K562 (cell line): ENCODE measurements around the gene TALDO1. TPM values are rescaled to one million over a fixed set of nuclear protein-coding genes. Genes with fewer than 3 reads are reported as not detected.
A peak's percentile ranks its signal among the peaks of the same experiment; 100 is the strongest.

Source experiments
- ARHGAP35 ChIP-seq: fragments of 450-650 bp; IDR thresholded peaks from 2 replicates; pipeline ENCODE4 v1.6.1; 2018; ENCODE audit not compliant: partially characterized antibody
- CBX1 ChIP-seq: sonication (generic); IDR thresholded peaks from 2 replicates; pipeline ENCODE4 v1.6.1; 2016; ENCODE audit warnings: antibody characterized with exemption, low read depth, mild to moderate bottlenecking
- CC2D1A ChIP-seq: fragments of 450-650 bp; IDR thresholded peaks from 2 replicates; pipeline ENCODE4 v1.6.1; 2017; ENCODE audit warnings: mild to moderate bottlenecking
- DNMT1 ChIP-seq: fragments of 450-650 bp; IDR thresholded peaks from 2 replicates; pipeline ENCODE4 v1.6.1; 2016; ENCODE audit warnings: antibody characterized with exemption, mild to moderate bottlenecking
- FOSL1 ChIP-seq: fragments of 200-800 bp; sonication (Bioruptor generic); conservative IDR thresholded peaks from 2 replicates; pipeline ENCODE4 v1.6.1; 2016; ENCODE audit warnings: missing genetic modification characterization, missing compliant biosample characterization
- FOXJ2 ChIP-seq: fragments of 200-800 bp; sonication (Bioruptor generic); IDR thresholded peaks from 2 replicates; pipeline ENCODE4 v1.6.1; 2016; ENCODE audit warnings: missing genetic modification characterization, missing compliant biosample characterization
- FOXK2 ChIP-seq, 2 experiments: fragments of 450-650 bp; IDR thresholded peaks in 1 of 2; conservative IDR thresholded peaks in 1 of 2; 2 replicates each; pipeline ENCODE4 v1.6.1; 2016; ENCODE audit warnings: low read depth in 2 of 2, mild to moderate bottlenecking in 1 of 2
- HOXB6 ChIP-seq: fragments of 250-450 bp; sonication (Bioruptor Pico); IDR thresholded peaks from 2 replicates; pipeline ENCODE4 v1.5.1; 2022; ENCODE audit warnings: mild to moderate bottlenecking, borderline replicate concordance
- MIER1 ChIP-seq: fragments of 450-650 bp; IDR thresholded peaks from 2 replicates; pipeline ENCODE4 v1.6.1; 2016; ENCODE audit warnings: antibody characterized with exemption, mild to moderate bottlenecking, low read depth
- MTA1 ChIP-seq: fragments of 450-650 bp; IDR thresholded peaks from 2 replicates; pipeline ENCODE4 v1.6.1; 2017; ENCODE audit warnings: borderline replicate concordance
- MYC ChIP-seq, 2 experiments: fragments of 250-450 bp in 1 of 2; sonication (Bioruptor Pico) in 1 of 2; IDR thresholded peaks; 2 replicates each; pipeline versions ENCODE4 v1.5.1 to v1.6.1; 2012 to 2021; ENCODE audit warnings: low read depth in 2 of 2, borderline replicate concordance in 1 of 2, improper control_type of control experiment in 1 of 2, low read length in 1 of 2, mild to moderate bottlenecking in 1 of 2, moderate library complexity in 1 of 2
- POLR2A ChIP-seq: fragments of 450-650 bp; conservative IDR thresholded peaks from 2 replicates; pipeline ENCODE4 v1.6.1; 2016
- RBBP5 ChIP-seq: fragments of 200-600 bp; sonication (generic); IDR thresholded peaks from 2 replicates; pipeline ENCODE4 v1.6.1; 2012; ENCODE audit warnings: borderline replicate concordance, mild to moderate bottlenecking, low read length, control low read depth, inconsistent platforms; ENCODE audit not compliant: insufficient read depth, poor library complexity, severe bottlenecking
- RBM14 ChIP-seq: fragments of 200-400 bp; formaldehyde crosslinking; IDR thresholded peaks from 2 replicates; pipeline ENCODE4 v1.6.1; 2018; ENCODE audit warnings: low read depth, mild to moderate bottlenecking, low read length, moderate library complexity, borderline replicate concordance; ENCODE audit not compliant: insufficient read depth
- SP1 ChIP-seq: sonication (generic); formaldehyde crosslinking; IDR thresholded peaks from 2 replicates; pipeline ENCODE4 v1.8.1; 2022; ENCODE audit warnings: mild to moderate bottlenecking, missing genetic modification reagents
- XRCC3 ChIP-seq: fragments of 450-650 bp; IDR thresholded peaks from 2 replicates; pipeline ENCODE4 v1.6.1; 2017; ENCODE audit warnings: mild to moderate bottlenecking, moderate library complexity
- ZNF133 ChIP-seq: fragments of 250-450 bp; sonication (Bioruptor Pico); IDR thresholded peaks from 2 replicates; pipeline ENCODE4 v1.4.0; 2020; ENCODE audit warnings: mild to moderate bottlenecking
- ZNF232 ChIP-seq: sonication (generic); formaldehyde crosslinking; IDR thresholded peaks from 2 replicates; pipeline ENCODE4 v1.8.0; 2022; ENCODE audit warnings: mild to moderate bottlenecking, missing genetic modification reagents
- ZNF668 ChIP-seq: fragments of 250-450 bp; sonication (Bioruptor Pico); IDR thresholded peaks from 2 replicates; pipeline ENCODE4 v1.8.0; 2022; ENCODE audit warnings: mild to moderate bottlenecking, inconsistent platforms
- ZNF780A ChIP-seq: fragments of 250-450 bp; sonication (Bioruptor Pico); IDR thresholded peaks from 2 replicates; pipeline ENCODE4 v1.5.0; 2021; ENCODE audit warnings: mild to moderate bottlenecking
- polyA plus RNA-seq, 8 experiments: library from polyadenylated mRNA; depleted of rRNA in 4 of 8; stranded (reverse) in 5 of 8; unstranded in 3 of 8; fragments of >200 nt; fragmentation: Nextera tagmentation in 2 of 8; fragmentation: Illumina TruSeq in 1 of 8; extraction: Ambion mirVana in 2 of 8; extraction: Trizol in 1 of 8; gene quantifications; 2 replicates each; pipeline versions ENCODE4 v1.2.1 to v1.2.3, GENCODE V29; 2011 to 2014; ENCODE audit warnings: inconsistent platforms in 1 of 8, missing spikeins in 1 of 8
- total RNA-seq, 7 experiments: library from RNA; depleted of rRNA in 6 of 7; stranded (reverse); fragments of >200 nt in 6 of 7; fragmentation: Illumina TruSeq in 2 of 7; extraction: Trizol in 2 of 7; gene quantifications; 2 replicates each; pipeline versions ENCODE4 v1.2.1 to v1.2.3, GENCODE V29; 2011 to 2021; ENCODE audit warnings: low replicate concordance in 1 of 7
- TF ChIP-seq, protein P1 (sequence below): sonication (generic); formaldehyde crosslinking; IDR thresholded peaks from 2 replicates; pipeline ENCODE4 v1.8.1; 2023; ENCODE audit warnings: mild to moderate bottlenecking, missing genetic modification reagents
- TF ChIP-seq, protein P2 (sequence below): fragments of 450-650 bp; IDR thresholded peaks from 2 replicates; pipeline ENCODE4 v1.7.1; 2018; ENCODE audit warnings: mild to moderate bottlenecking, low read depth; ENCODE audit not compliant: partially characterized antibody

Gene TALDO1
- total and polyA plus RNA-seq, 9 of the 15 experiments (the other 6 are each of a cell fraction or from before 2014, with no cell fraction given), result 260 to 541 (median 441) TPM

DNA sequence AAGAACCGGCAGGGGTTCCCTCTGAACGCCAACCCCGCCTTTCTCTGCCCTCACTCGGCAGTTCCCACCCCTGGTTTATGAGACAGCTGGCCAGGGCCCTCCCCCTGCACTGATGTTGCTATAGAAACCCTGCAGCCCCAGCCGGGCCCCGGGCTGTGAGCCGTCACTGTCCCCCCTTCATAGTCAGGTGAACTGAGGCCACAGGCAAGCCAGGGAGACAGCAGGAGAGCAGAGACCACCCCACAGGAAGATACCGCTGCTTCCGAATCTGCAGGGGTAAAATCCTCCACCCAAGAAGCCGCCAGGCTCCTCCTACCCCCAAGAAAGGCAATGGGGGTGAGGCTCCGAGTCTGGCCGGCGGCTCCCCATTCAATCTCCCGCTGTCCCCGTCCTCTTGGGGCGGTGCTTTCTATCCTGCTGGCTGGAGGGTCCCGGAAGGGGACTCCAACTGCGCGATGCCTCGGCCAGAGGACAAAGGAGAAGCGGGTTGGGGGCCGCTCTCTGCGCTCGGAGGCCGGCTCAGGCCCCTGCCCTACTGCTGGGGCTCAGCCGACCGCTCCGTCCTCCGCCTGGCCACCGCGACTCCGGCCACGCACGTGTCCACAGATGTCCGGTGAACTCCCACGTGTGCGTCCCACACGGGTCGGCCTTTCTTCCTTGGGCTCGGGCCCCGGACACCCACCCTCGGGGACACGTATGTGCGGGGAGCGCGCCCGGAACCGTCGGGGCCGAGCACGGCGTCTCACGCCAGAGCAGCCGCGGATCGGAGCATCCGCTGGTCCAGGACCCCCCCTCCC lies 50.2 kb downstream of the TALDO1 start (continued):
- TF ChIP-seq MIER1, result no peak
- no peak; the same call in none of the 2 replicates for TF ChIP-seq MYC (IDR thresholded peaks at IDR 0.05; ENCODE audit: low read depth, low read length)
- TF ChIP-seq MYC (CRISPR knock-in tag; IDR thresholded peaks at IDR 0.05; ENCODE audit: borderline replicate concordance, low read depth), result no peak; the same call in 1 of the 2 replicates
- TF ChIP-seq FOXK2 (conservative IDR thresholded peaks at IDR 0.05 in 1 of 2, IDR thresholded peaks at IDR 0.05 in 1 of 2; ENCODE audit: low read depth in 2 of 2), result no peak
- no peak; the same call in 1 of the 2 replicates for TF ChIP-seq POLR2A
- TF ChIP-seq, protein P1, sequence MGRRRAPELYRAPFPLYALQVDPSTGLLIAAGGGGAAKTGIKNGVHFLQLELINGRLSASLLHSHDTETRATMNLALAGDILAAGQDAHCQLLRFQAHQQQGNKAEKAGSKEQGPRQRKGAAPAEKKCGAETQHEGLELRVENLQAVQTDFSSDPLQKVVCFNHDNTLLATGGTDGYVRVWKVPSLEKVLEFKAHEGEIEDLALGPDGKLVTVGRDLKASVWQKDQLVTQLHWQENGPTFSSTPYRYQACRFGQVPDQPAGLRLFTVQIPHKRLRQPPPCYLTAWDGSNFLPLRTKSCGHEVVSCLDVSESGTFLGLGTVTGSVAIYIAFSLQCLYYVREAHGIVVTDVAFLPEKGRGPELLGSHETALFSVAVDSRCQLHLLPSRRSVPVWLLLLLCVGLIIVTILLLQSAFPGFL (CRISPR knock-in tag), result no peak
- TF ChIP-seq ZNF780A (CRISPR knock-in tag), result no peak
- no peak for TF ChIP-seq ZNF133
- no peak for TF ChIP-seq RBM14
- TF ChIP-seq, protein P2, sequence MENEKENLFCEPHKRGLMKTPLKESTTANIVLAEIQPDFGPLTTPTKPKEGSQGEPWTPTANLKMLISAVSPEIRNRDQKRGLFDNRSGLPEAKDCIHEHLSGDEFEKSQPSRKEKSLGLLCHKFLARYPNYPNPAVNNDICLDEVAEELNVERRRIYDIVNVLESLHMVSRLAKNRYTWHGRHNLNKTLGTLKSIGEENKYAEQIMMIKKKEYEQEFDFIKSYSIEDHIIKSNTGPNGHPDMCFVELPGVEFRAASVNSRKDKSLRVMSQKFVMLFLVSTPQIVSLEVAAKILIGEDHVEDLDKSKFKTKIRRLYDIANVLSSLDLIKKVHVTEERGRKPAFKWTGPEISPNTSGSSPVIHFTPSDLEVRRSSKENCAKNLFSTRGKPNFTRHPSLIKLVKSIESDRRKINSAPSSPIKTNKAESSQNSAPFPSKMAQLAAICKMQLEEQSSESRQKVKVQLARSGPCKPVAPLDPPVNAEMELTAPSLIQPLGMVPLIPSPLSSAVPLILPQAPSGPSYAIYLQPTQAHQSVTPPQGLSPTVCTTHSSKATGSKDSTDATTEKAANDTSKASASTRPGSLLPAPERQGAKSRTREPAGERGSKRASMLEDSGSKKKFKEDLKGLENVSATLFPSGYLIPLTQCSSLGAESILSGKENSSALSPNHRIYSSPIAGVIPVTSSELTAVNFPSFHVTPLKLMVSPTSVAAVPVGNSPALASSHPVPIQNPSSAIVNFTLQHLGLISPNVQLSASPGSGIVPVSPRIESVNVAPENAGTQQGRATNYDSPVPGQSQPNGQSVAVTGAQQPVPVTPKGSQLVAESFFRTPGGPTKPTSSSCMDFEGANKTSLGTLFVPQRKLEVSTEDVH, result no peak
- no peak for TF ChIP-seq HOXB6 (CRISPR knock-in tag)
- no peak for TF ChIP-seq FOSL1
- TF ChIP-seq CC2D1A, result no peak
- no peak for TF ChIP-seq ZNF232 (CRISPR knock-in tag)
- no peak for TF ChIP-seq CBX1
- no peak for TF ChIP-seq XRCC3
- no peak for TF ChIP-seq MTA1
- peak; percentile 34; the same call in 1 of the 2 replicates for TF ChIP-seq SP1 (CRISPR knock-in tag)
- TF ChIP-seq FOXJ2, result no peak
- TF ChIP-seq RBBP5, result no peak
- no peak for TF ChIP-seq ZNF668 (CRISPR knock-in tag)
- no peak for TF ChIP-seq ARHGAP35
- TF ChIP-seq DNMT1, result no peak
